Adrenal gland (tissue), 12 donors: ENCODE results near the gene SLC13A4. TPM values are rescaled to one million over a fixed set of nuclear protein-coding genes. Genes with fewer than 3 reads are reported as not detected.

Experiments
- DNase-seq, 7 donors: peaks; one replicate each; pipeline ENCODE4 v3.0.0-alpha.2; 2019 to 2020
- H3K27ac ChIP-seq, 5 donors: fragments of 200-600 bp; sonication (generic) in 4 of 5; 1 replicate in 3 of 5; 2 replicates in 2 of 5; pipeline versions ENCODE4 v1.5.1 to v1.8.0; 2016 to 2020; ENCODE audit warnings: mild to moderate bottlenecking in 1 of 5
- H3K27me3 ChIP-seq: fragments of 200-600 bp; 2 replicates; pipeline ENCODE4 v1.8.0; 2021
- H3K36me3 ChIP-seq, 2 donors: fragments of 200-600 bp; replicated peaks in 1 of 2; 1 replicate in 1 of 2; 2 replicates in 1 of 2; pipeline versions ENCODE4 v1.5.1 to v1.8.0; 2018 to 2022
- H3K4me1 ChIP-seq, 2 donors: fragments of 200-600 bp; replicated peaks in 1 of 2; 1 replicate in 1 of 2; 2 replicates in 1 of 2; pipeline versions ENCODE4 v1.5.1 to v1.8.0; 2018 to 2021
- H3K4me3 ChIP-seq, 4 donors: fragments of 200-600 bp; sonication (generic) in 3 of 4; one replicate each; pipeline ENCODE4 v1.5.1; 2016 to 2018
- H3K9me3 ChIP-seq, 3 donors: fragments of 200-600 bp; sonication (generic) in 1 of 3; replicated peaks in 1 of 3; 1 replicate in 2 of 3; 2 replicates in 1 of 3; pipeline versions ENCODE4 v1.5.1 to v1.8.0; 2016 to 2021
- POLR2A ChIP-seq, 2 donors: fragments of 450-650 bp; IDR thresholded peaks; one replicate each; pipeline ENCODE4 v1.6.1; 2017; ENCODE audit warnings: antibody characterized with exemption in 2 of 2, mild to moderate bottlenecking in 2 of 2, moderate library complexity in 1 of 2
- WGBS, 4 donors: extraction: QIAGEN DNeasy Blood & Tissue Kit in 2 of 4; methylation state at CpG; one replicate each; pipeline versions ENCODE4 v1.1.5 to v1.1.7; 2013 to 2017; 5-methylcytosine and 5-hydroxymethylcytosine counted together
- intact Hi-C, 2 donors: fragments of 100-400 bp; cut with DNase I; formaldehyde crosslinking; loops; one replicate each; pipeline versions ENCODE4 v1.14.1 to v1.15.0; 2022 to 2023
- polyA plus RNA-seq, 3 donors: library from polyadenylated mRNA; stranded (reverse); fragments of 200-250 nt in 2 of 3; fragments of 350-450 nt in 1 of 3; fragmentation: Illumina TruSeq in 1 of 3; extraction: RNeasy Lipid Tissue Mini Kit (QIAGEN cat#74804) in 1 of 3; gene quantifications; one replicate each; pipeline ENCODE4 v1.2.3, GENCODE V29; 2013 to 2014
- total RNA-seq, 9 donors: library from RNA; depleted of rRNA in 4 of 9; stranded (reverse); fragments of >200 nt in 4 of 9; fragments of 120-200 nt in 1 of 9; fragmentation: NEBNext Ultra II Directional in 1 of 9; extraction: Animal tissue kit (Norgen Biotek cat#: 25700) in 1 of 9; gene quantifications; one replicate each; pipeline versions ENCODE4 v1.1.0 to v1.2.4, GENCODE V29; 2013 to 2023
- TF ChIP-seq, protein P1 (sequence below), 6 experiments: fragments of 450-650 bp in 4 of 6; fragments of 200-600 bp in 2 of 6; sonication (generic) in 1 of 6; IDR thresholded peaks; 1 replicate in 5 of 6; 2 replicates in 1 of 6; pipeline versions ENCODE4 v1.5.1 to v1.8.0; 2016 to 2021; ENCODE audit warnings: antibody characterized with exemption in 6 of 6, mild to moderate bottlenecking in 2 of 6, moderate library complexity in 1 of 6
- donor health status: healthy with polysubstance abuse.
- donor health status: Bipolar disorder and iron deficiency.
- donor health status: DM: yes; HTN: yes; CAD: no.
- donor health status: DM: no; HTN: no; CAD: no.
- donor health status: DM: no; HTN: no; CAD: no.
- donor health status: DM: yes; HTN: yes; CAD: no.

The SLC13A4 gene
- total and polyA plus RNA-seq, 12 donors = 0.14 to 0.97 (median 0.24) TPM; not detected in 6

DNA sequence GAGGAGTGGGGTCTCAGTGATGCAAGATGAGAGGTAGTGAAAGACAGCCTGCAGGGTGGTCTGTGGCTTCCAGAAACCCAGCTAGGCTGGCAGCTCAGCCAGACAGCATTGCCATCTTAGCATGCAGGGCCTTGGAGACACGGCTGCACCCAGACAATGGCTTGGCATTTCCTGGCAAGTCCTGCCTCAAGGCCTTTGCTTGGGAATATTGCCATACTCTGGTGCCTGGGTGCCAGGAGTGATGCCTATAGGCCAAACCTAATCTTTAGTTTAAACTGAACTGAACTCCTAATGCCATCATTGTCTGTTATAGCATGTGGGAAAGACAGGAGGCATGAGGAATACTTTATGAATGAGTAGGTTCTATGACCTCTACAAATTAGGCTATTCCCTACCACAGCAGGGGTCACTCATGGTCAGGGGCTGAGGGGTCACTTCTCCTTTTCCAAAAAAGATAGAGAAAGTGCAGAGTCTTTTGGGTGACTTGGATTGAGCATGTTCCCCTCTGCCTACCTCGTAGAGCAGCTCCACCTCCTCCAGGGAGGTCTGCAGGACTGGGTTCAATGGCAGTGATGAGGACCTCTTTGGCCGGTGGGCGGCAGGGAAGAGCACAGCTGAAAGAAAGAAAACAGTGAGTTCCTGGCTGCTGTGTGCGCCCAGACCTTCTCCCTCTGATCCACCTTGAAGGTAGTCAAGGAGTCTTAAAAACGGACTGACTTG is 8.8 kb upstream of the SLC13A4 start:
- WGBS, 4 donors = 77 to 90% (median 83%) methylated on average over 6 of the region's 6 CpGs
- peak in 4 of 7 donors; percentile 21 to 49 (median 36) for DNase-seq
- no peak for TF ChIP-seq POLR2A (IDR thresholded peaks at IDR 0.05)
- TF ChIP-seq, protein P1, sequence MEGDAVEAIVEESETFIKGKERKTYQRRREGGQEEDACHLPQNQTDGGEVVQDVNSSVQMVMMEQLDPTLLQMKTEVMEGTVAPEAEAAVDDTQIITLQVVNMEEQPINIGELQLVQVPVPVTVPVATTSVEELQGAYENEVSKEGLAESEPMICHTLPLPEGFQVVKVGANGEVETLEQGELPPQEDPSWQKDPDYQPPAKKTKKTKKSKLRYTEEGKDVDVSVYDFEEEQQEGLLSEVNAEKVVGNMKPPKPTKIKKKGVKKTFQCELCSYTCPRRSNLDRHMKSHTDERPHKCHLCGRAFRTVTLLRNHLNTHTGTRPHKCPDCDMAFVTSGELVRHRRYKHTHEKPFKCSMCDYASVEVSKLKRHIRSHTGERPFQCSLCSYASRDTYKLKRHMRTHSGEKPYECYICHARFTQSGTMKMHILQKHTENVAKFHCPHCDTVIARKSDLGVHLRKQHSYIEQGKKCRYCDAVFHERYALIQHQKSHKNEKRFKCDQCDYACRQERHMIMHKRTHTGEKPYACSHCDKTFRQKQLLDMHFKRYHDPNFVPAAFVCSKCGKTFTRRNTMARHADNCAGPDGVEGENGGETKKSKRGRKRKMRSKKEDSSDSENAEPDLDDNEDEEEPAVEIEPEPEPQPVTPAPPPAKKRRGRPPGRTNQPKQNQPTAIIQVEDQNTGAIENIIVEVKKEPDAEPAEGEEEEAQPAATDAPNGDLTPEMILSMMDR (IDR thresholded peaks at IDR 0.05) = no peak
- Histone ChIP-seq H3K9me3 (no peaks in the 10 kb centered on the region), H3K4me1 (no peaks in the 10 kb centered on the region), H3K4me3 (no peak overlapping the region), H3K36me3 (no peaks in the 10 kb centered on the region), H3K27ac (no peak overlapping the region), H3K27me3 (no peaks in the 10 kb centered on the region)
- intact Hi-C loops = no loop called here

DNA sequence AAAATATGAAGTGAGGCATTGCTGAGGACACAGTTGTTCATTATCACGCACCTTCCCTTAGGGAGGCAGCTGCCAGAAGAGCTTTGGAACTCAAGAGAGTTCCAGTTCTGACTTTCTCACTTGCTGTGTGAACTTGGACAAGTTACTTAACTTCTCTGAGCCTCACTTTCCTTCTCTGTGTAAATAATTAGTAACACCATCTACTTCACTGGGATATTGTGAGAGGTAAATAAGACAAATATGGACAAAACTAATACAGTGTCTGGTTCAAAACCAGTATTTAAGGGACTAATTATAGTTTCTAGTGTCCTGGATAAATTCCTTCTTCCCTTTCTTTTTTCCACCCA is 6.3 kb upstream of the SLC13A4 start:
- Histone ChIP-seq H3K36me3 (no peaks in the 10 kb centered on the region), H3K27me3 (no peaks in the 10 kb centered on the region), H3K27ac (no peak overlapping the region), H3K4me1 (no peaks in the 10 kb centered on the region), H3K9me3 (no peaks in the 10 kb centered on the region), H3K4me3 (no peak overlapping the region)
- TF ChIP-seq POLR2A (IDR thresholded peaks at IDR 0.05) = no peak
- TF ChIP-seq, protein P1 (IDR thresholded peaks at IDR 0.05) = no peak
- DNase-seq = no peak
- intact Hi-C loops = no loop called here
- 89 to 97% (median 91%) methylated on average over 1 of the region's 1 CpG for WGBS, 4 donors

DNA sequence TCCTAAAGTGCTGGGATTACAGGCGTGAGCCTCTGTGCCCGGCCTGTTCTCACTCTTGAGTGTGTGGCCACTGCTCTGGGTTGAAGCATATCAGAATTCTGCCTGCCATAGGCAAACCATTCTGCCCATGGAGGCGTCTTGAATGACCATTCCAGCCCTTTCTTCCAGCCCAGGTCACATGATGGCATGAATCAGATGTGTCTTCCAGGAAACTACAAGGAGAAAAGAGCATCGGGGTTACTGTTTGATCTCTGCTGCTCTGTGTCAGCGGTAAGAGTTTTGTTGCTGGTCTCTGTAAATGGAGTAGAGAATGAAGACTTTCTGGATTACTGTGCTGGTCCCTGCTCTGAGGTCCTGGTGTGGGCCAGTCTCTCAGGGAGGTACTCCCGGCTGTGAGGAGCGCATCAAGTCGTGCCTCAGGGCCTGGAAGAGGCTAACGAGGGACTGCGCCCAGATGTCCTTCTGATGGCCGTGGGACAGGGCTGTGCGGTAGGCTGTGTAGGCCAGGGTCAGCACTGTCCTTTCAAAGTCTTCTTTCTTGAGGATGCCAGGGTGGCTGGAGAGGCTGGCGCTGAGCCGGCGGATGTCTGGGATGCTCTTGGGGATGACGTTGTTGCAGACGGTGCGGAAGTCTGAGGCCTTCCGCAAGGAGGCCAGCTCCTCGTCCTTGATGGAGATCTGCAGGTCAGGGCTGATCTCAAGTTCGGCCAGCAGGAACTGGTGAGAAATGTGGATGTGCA is 5.8 kb upstream of the SLC13A4 start:
- H3K27me3 ChIP-seq = no peaks in the 10 kb centered on the region
- H3K36me3 ChIP-seq = no peaks in the 10 kb centered on the region
- H3K4me1 ChIP-seq = no peaks in the 10 kb centered on the region
- no peak overlapping the region for H3K4me3 ChIP-seq
- no peaks in the 10 kb centered on the region for H3K9me3 ChIP-seq
- WGBS, 4 donors = 85 to 92% (median 91%) methylated on average over 10 to 21 of the region's 21 CpGs
- DNase-seq = no peak
- H3K27ac ChIP-seq = no peak overlapping the region
- intact Hi-C loops = no loop called here
- no peak for TF ChIP-seq POLR2A (IDR thresholded peaks at IDR 0.05)
- TF ChIP-seq, protein P1 (IDR thresholded peaks at IDR 0.05) = no peak

DNA sequence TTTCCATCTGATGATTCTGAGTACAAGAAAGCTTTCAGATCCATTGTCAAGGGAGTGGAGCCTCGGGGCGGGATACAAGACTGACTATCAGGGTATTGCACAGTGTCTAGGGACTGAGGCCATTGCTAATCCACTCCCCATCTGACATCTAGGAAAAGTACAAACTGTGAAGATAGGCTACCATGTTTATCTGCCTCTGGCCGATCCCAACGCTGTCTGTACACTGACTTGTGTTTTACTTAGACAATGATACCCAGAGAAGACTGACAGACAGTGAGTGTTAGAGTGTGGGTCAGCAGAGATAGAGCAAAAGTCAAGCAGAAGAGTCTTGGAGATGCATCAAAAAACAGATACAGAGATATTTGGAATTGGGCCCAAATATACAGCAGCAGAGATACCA is 3.1 kb upstream of the SLC13A4 start:
- WGBS, 4 donors = 80 to 94% (median 89%) methylated on average over 4 of the region's 4 CpGs
- TF ChIP-seq POLR2A (IDR thresholded peaks at IDR 0.05) = no peak
- TF ChIP-seq, protein P1 (IDR thresholded peaks at IDR 0.05) = no peak
- no peak overlapping the region for H3K27ac ChIP-seq
- no peaks in the 10 kb centered on the region for H3K9me3 ChIP-seq
- DNase-seq = no peak
- H3K36me3 ChIP-seq = no peaks in the 10 kb centered on the region
- no peak overlapping the region for H3K4me3 ChIP-seq
- H3K4me1 ChIP-seq = no peaks in the 10 kb centered on the region
- no peaks in the 10 kb centered on the region for H3K27me3 ChIP-seq
- intact Hi-C loops = no loop called here
